Bronchial epithelial cell (primary cell): Measurements from ENCODE around the gene BLVRA. TPM values are rescaled to one million over a fixed set of nuclear protein-coding genes. Genes with fewer than 3 reads are reported as not detected.

Source experiments
- DNase-seq: peaks from one replicate; pipeline ENCODE4 v3.0.0-alpha.2; 2010; ENCODE audit warnings: low read depth
- FAIRE-seq: peaks from 2 replicates; lab custom pipeline; 2011; peaks lifted over from hg19 to GRCh38; lab: Jason Lieb, UNC
- H3K27me3 ChIP-seq: 2 replicates; pipeline ENCODE4 v1.5.1; 2011; ENCODE audit warnings: low read length; ENCODE audit not compliant: control insufficient read depth, insufficient read depth
- H3K36me3 ChIP-seq: 2 replicates; pipeline ENCODE4 v1.5.1; 2011; ENCODE audit warnings: low read length; ENCODE audit not compliant: control insufficient read depth, insufficient read depth
- H3K4me3 ChIP-seq: 2 replicates; pipeline ENCODE4 v1.5.1; 2011; ENCODE audit warnings: mild to moderate bottlenecking, low read depth, low read length, control low read depth
- CTCF ChIP-seq: IDR thresholded peaks from 2 replicates; pipeline ENCODE4 v1.5.1; 2011; ENCODE audit warnings: mild to moderate bottlenecking, moderate library complexity, low read length, control low read depth, inconsistent platforms; ENCODE audit not compliant: insufficient read depth, severe bottlenecking
- total RNA-seq: library from RNA; depleted of rRNA; stranded (reverse); fragments of >200 nt; gene quantifications from 2 replicates; pipeline ENCODE4 v1.2.1, GENCODE V29; 2014

BLVRA gene
- total RNA-seq, 1 donor from 2014 or later: 29.7 TPM

DNA sequence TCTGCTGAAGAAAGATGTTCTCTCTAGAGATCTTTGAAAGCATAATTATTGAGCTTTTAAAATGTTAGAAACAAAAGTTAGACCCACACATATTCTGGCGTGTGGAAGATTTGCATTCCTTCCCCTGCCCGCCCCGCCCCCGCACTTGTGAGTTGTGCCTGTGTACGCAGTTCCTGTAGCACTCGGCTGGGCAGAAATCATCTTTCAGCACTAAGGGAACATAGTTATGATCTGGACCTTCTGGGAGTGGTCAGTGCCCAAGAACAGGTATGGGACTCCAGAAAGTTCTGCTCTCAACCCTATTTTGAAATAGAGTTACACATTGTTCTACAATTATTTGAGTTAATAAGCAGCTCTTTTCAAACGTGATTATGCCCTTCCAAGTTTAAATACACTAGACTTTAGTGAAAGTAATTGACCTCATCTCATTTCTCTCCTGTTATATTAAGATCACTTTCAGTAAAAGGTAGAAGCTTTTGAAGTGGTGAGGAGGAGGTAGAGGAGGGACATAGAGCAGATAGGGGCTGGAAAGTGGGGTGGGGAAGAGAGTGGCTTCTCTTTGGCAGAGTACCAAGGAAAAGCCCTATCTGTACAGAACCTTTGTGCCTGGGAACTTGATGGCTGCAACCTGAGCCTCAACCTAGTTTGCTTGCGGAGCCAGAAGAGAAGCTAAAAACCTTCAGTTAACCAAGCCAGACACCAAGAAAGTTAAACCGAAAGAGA lies 5.7 kb downstream of the BLVRA start:
- DNase-seq (peak; percentile 62), FAIRE-seq (no peak)
- H3K27me3 ChIP-seq: no peaks in the 10 kb centered on the region
- TF ChIP-seq CTCF: no peak
- H3K36me3 ChIP-seq: peaks cover 1% of the 10 kb centered on the region
- H3K4me3 ChIP-seq: no peak overlapping the region

DNA sequence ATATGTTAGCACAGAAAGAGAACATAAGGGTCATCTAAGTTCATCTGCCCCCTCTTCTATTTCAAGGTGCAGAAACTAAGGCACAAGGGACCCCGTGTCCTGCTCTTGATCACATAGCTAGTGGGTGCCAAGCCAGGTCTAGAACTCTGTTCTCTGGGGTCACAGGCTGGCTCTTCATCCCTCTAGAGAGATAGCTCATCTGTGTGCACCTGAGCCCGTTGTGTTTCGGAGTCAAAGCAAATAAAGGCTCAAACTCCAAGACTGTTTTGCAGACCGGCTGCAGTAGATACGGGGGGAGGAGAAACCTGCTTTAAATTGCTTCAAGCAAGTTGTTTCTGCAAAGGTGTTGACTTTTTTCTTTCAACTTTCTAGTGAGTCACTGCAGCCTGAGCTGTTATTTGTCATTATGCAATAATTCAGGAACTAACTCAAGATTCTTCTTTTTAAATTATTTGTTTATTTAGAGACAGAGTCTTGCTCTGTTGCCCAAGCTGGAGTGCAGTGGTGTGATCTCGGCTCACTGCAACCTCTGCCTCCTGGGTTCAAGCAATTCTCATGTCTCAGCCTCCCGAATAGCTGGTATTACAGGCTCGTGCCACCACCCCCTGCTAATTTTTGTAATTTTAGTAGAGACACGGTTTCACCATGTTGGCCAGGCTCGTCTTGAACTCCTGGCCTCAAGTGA lies 6.5 kb downstream of the BLVRA start:
- Histone ChIP-seq H3K36me3 (peaks cover 1% of the 10 kb centered on the region), H3K27me3 (no peaks in the 10 kb centered on the region), H3K4me3 (no peak overlapping the region)
- TF ChIP-seq CTCF: no peak
- FAIRE-seq (no peak), DNase-seq (peak; percentile 97)

- DNase-seq (no peak), FAIRE-seq (no peak)
- Histone ChIP-seq H3K4me3 (no peak overlapping the region), H3K27me3 (no peaks in the 10 kb centered on the region), H3K36me3 (peaks cover 5% of the 10 kb centered on the region)
- no peak for TF ChIP-seq CTCF
These were observed 8.1 kb downstream of the BLVRA start for GRCh38 chr7:43766564-43766963.

GRCh38 chr7:43767311-43767710 lies 8.8 kb downstream of the BLVRA start:
- no peak for TF ChIP-seq CTCF
- no peaks in the 10 kb centered on the region for H3K27me3 ChIP-seq
- H3K36me3 ChIP-seq: peaks cover 5% of the 10 kb centered on the region
- FAIRE-seq (no peak), DNase-seq (no peak)
- no peak overlapping the region for H3K4me3 ChIP-seq

DNA sequence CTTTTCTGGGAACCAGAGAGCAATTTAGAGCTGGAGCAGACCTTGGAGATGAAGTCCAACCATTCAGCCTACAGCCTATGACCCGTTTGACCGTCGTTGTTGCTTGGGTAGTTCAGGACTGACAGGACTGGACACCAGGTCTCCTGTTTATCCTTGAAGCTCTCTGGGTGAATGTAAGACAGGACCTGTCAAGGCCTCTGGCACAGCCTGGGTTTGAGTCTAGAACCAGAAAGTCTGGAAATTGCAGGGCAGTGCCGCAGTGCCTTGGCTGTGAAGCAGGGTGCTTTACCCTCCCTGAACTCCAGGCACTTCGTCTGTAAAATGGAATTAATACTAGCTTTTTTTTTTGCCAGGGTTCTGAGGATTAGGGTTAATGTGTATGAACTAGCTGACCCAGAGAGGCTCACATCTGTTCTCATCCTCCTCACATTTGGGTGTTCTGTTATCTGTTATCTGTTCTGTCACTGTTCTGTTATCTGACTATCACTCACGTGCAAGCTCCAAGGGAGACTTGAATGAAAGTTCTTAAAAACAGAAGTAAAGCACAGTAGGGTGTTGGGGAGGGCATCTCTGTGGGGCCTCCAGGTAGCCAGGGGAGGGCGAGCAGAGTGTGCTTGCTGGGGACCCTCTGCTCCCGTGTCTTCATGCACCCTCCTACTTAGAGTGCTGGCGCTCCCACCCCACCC lies 9.9 kb downstream of the BLVRA start:
- DNase-seq (no peak), FAIRE-seq (no peak)
- no peaks in the 10 kb centered on the region for H3K27me3 ChIP-seq
- TF ChIP-seq CTCF: no peak
- peaks cover 5% of the 10 kb centered on the region for H3K36me3 ChIP-seq
- H3K4me3 ChIP-seq: no peak overlapping the region
